T-cell (primary cell): ENCODE results near the gene BPIFB6. TPM values are rescaled to one million over a fixed set of nuclear protein-coding genes. Genes with fewer than 3 reads are reported as not detected.

Experiments used
- ATAC-seq, 4 experiments: fragments of 200-7000 bp in 3 of 4; fragments of 150-1000 bp in 1 of 4; cut with Tn5 transposase; replicated peaks in 1 of 4; 1 replicate in 3 of 4; 2 replicates in 1 of 4; pipeline ENCODE4 v1.10.0; 2021; ENCODE audit warnings: moderate library complexity in 3 of 4, mild to moderate bottlenecking in 2 of 4, moderate number of reproducible peaks in 1 of 4
- CTCF ChIA-PET, 2 donors: fragments of 300-600 bp; sonication (Branson Sonifier 250); formaldehyde crosslinking; loops; one replicate each; lab custom pipeline; 2022; ENCODE audit warnings: antibody characterized with exemption in 2 of 2; lab: Charles Lee
- POLR2A ChIA-PET, 2 donors: fragments of 300-600 bp; sonication (Branson Sonifier 250); formaldehyde crosslinking; loops; one replicate each; lab custom pipeline; 2022; ENCODE audit warnings: antibody characterized with exemption in 2 of 2; lab: Charles Lee
- DNase-seq, 35 experiments: peaks; one replicate each; pipeline versions ENCODE4 v3.0.0 to v3.0.0-alpha.2; 2013 to 2023
- H3K27ac ChIP-seq: one replicate; pipeline ENCODE4 v1.5.1; 2013; ENCODE audit warnings: low read length
- H3K27me3 ChIP-seq, 2 experiments: replicated peaks in 1 of 2; 1 replicate in 1 of 2; 2 replicates in 1 of 2; pipeline versions ENCODE4 v1.6.1 to v1.7.0; 2013; ENCODE audit warnings: low read length in 1 of 2, mixed read lengths in 1 of 2; ENCODE audit not compliant: control insufficient read depth in 2 of 2, insufficient read depth in 2 of 2; ENCODE audit errors: extremely low read depth in 1 of 2
- H3K36me3 ChIP-seq, 2 donors: 1 replicate in 1 of 2; 2 replicates in 1 of 2; pipeline versions ENCODE4 v1.6.1 to v1.7.0; 2013; ENCODE audit warnings: low read length in 1 of 2; ENCODE audit not compliant: control insufficient read depth in 2 of 2, insufficient read depth in 1 of 2; ENCODE audit errors: extremely low read depth in 1 of 2
- H3K4me1 ChIP-seq, 2 experiments: 1 replicate in 1 of 2; 2 replicates in 1 of 2; pipeline versions ENCODE4 v1.6.1 to v1.7.0; 2013; ENCODE audit warnings: low read length in 2 of 2, mixed read lengths in 1 of 2; ENCODE audit not compliant: insufficient read depth in 2 of 2, control insufficient read depth in 1 of 2; ENCODE audit errors: extremely low read depth in 1 of 2
- H3K4me3 ChIP-seq, 2 donors: 1 replicate in 1 of 2; 2 replicates in 1 of 2; pipeline versions ENCODE4 v1.5.1 to v1.7.0; 2013; ENCODE audit warnings: mild to moderate bottlenecking in 2 of 2, low read length in 1 of 2, moderate library complexity in 1 of 2; ENCODE audit not compliant: control insufficient read depth in 1 of 2; ENCODE audit errors: extremely low read depth in 1 of 2
- H3K9me3 ChIP-seq: 2 replicates; pipeline ENCODE4 v1.7.0; 2013
- H3K27ac Mint-ChIP-seq, 2 donors: one replicate each; pipeline ENCODE4 v1.8.0; 2020 to 2021; ENCODE audit warnings: mild to moderate bottlenecking in 2 of 2, mixed read lengths in 2 of 2
- H3K27me3 Mint-ChIP-seq, 2 donors: one replicate each; pipeline ENCODE4 v1.8.0; 2021 to 2022; ENCODE audit warnings: mixed read lengths in 2 of 2
- H3K36me3 Mint-ChIP-seq: one replicate; pipeline ENCODE4 v1.8.0; 2021; ENCODE audit warnings: mixed read lengths
- H3K4me1 Mint-ChIP-seq, 3 donors: one replicate each; pipeline ENCODE4 v1.8.0; 2020 to 2022; ENCODE audit warnings: mixed read lengths in 3 of 3, mild to moderate bottlenecking in 1 of 3
- H3K4me3 Mint-ChIP-seq, 3 donors: one replicate each; pipeline ENCODE4 v1.8.0; 2020 to 2022; ENCODE audit warnings: mild to moderate bottlenecking in 3 of 3, mixed read lengths in 3 of 3, moderate library complexity in 3 of 3
- H3K9me3 Mint-ChIP-seq, 3 donors: one replicate each; pipeline ENCODE4 v1.8.0; 2020 to 2022; ENCODE audit warnings: mixed read lengths in 3 of 3
- WGBS: methylation state at CpG from one replicate; pipeline ENCODE4 v1.1.5; 2013; ENCODE audit warnings: missing lambda C conversion rate; ENCODE audit not compliant: insufficient coverage; 5-methylcytosine and 5-hydroxymethylcytosine counted together
- total RNA-seq, 35 experiments: library from RNA in 6 of 35; stranded (reverse) in 6 of 35; fragments of 120-200 nt in 1 of 35; gene quantifications; one replicate each; pipeline versions ENCODE4 v1.2.1 to v1.2.4 and lab custom pipeline; 2013 to 2026

BPIFB6 gene
- total RNA-seq, 5 donors from 2014 or later (not counting 1 experiment from before 2014, with no cell fraction given) = not detected

- no peak overlapping the region for H3K4me3 Mint-ChIP-seq
- H3K4me1 Mint-ChIP-seq = no peaks in the 10 kb centered on the region
- Histone ChIP-seq H3K27me3 (peaks cover 0 to 8% of the 10 kb centered on the region in 2 experiments), H3K4me3 (no peak overlapping the region), H3K9me3 (no peaks in the 10 kb centered on the region), H3K4me1 (no peaks in the 10 kb centered on the region), H3K27ac (no peak overlapping the region), H3K36me3 (no peaks in the 10 kb centered on the region)
- no peaks in the 10 kb centered on the region for H3K27me3 Mint-ChIP-seq
- peaks cover 3 to 8% (median 7%) of the 10 kb centered on the region in 3 donors for H3K9me3 Mint-ChIP-seq
- no peak overlapping the region for H3K27ac Mint-ChIP-seq
- DNase-seq (no peak), ATAC-seq (no peak)
- 69% methylated on average over 6 of the region's 7 CpGs for WGBS
- CTCF ChIA-PET = no interaction called here
- POLR2A ChIA-PET = no interaction called here
- peaks cover 5% of the 10 kb centered on the region for H3K36me3 Mint-ChIP-seq
Measured at GRCh38 chr20:33028875-33029274, 2.6 kb upstream of the BPIFB6 start.

GRCh38 chr20:33030076-33030475, 1.4 kb upstream of the BPIFB6 start:
- Histone ChIP-seq H3K9me3 (no peaks in the 10 kb centered on the region), H3K27ac (no peak overlapping the region), H3K4me1 (no peaks in the 10 kb centered on the region), H3K27me3 (peaks cover 0 to 5% of the 10 kb centered on the region in 2 experiments), H3K36me3 (no peaks in the 10 kb centered on the region), H3K4me3 (no peak overlapping the region)
- H3K4me3 Mint-ChIP-seq = no peak overlapping the region
- peaks cover 5% of the 10 kb centered on the region for H3K36me3 Mint-ChIP-seq
- CTCF ChIA-PET = no interaction called here
- H3K27ac Mint-ChIP-seq = no peak overlapping the region
- DNase-seq (no peak), ATAC-seq (no peak)
- H3K27me3 Mint-ChIP-seq = no peaks in the 10 kb centered on the region
- WGBS = 100% methylated on average over 3 of the region's 9 CpGs
- H3K4me1 Mint-ChIP-seq = no peaks in the 10 kb centered on the region
- peaks cover 3 to 8% (median 7%) of the 10 kb centered on the region in 3 donors for H3K9me3 Mint-ChIP-seq
- POLR2A ChIA-PET = no interaction called here

- ChIA-PET POLR2A (no interaction called here), CTCF (no interaction called here)
- ATAC-seq (no peak), DNase-seq (no peak)
- no peaks in the 10 kb centered on the region for H3K27me3 Mint-ChIP-seq
- H3K4me1 ChIP-seq = no peaks in the 10 kb centered on the region
- peaks cover 5% of the 10 kb centered on the region for H3K36me3 Mint-ChIP-seq
- H3K4me1 Mint-ChIP-seq = no peaks in the 10 kb centered on the region
- WGBS = 100% methylated on average over 3 of the region's 6 CpGs
- no peak overlapping the region for H3K27ac Mint-ChIP-seq
- no peak overlapping the region for H3K4me3 Mint-ChIP-seq
- H3K9me3 Mint-ChIP-seq = peaks cover 3 to 8% (median 7%) of the 10 kb centered on the region in 3 donors
- no peak overlapping the region for H3K4me3 ChIP-seq
- H3K27me3 ChIP-seq = peaks cover 0 to 5% of the 10 kb centered on the region in 2 experiments
- no peaks in the 10 kb centered on the region for H3K36me3 ChIP-seq
- H3K27ac ChIP-seq = no peak overlapping the region
- no peaks in the 10 kb centered on the region for H3K9me3 ChIP-seq
Measured at GRCh38 chr20:33030569-33030968, 879 bp upstream of the BPIFB6 start.

GRCh38 chr20:33032555-33032954, 1.1 kb downstream of the BPIFB6 start:
- no peak overlapping the region for H3K4me3 Mint-ChIP-seq
- DNase-seq (no peak), ATAC-seq (no peak)
- Histone ChIP-seq H3K36me3 (no peaks in the 10 kb centered on the region), H3K4me1 (no peaks in the 10 kb centered on the region), H3K27ac (no peak overlapping the region), H3K9me3 (no peaks in the 10 kb centered on the region), H3K27me3 (peaks cover 0 to 5% of the 10 kb centered on the region in 2 experiments), H3K4me3 (no peak overlapping the region)
- no peaks in the 10 kb centered on the region for H3K27me3 Mint-ChIP-seq
- WGBS = 91% methylated on average over 4 of the region's 6 CpGs
- peaks cover 3 to 8% (median 7%) of the 10 kb centered on the region in 3 donors for H3K9me3 Mint-ChIP-seq
- no peaks in the 10 kb centered on the region for H3K4me1 Mint-ChIP-seq
- POLR2A ChIA-PET = no interaction called here
- CTCF ChIA-PET = no interaction called here
- H3K27ac Mint-ChIP-seq = no peak overlapping the region
- peaks cover 5% of the 10 kb centered on the region for H3K36me3 Mint-ChIP-seq

GRCh38 chr20:33033381-33033780, 1.9 kb downstream of the BPIFB6 start:
- Mint-ChIP-seq H3K4me3 (no peak overlapping the region), H3K36me3 (peaks cover 5% of the 10 kb centered on the region), H3K9me3 (peaks cover 7 to 10% (median 8%) of the 10 kb centered on the region in 3 donors), H3K27me3 (no peaks in the 10 kb centered on the region), H3K4me1 (no peaks in the 10 kb centered on the region), H3K27ac (no peak overlapping the region)
- no peak overlapping the region for H3K27ac ChIP-seq
- ATAC-seq = no peak
- H3K36me3 ChIP-seq = no peaks in the 10 kb centered on the region
- H3K27me3 ChIP-seq = peaks cover 0 to 5% of the 10 kb centered on the region in 2 experiments
- H3K9me3 ChIP-seq = no peaks in the 10 kb centered on the region
- H3K4me3 ChIP-seq = no peak overlapping the region
- DNase-seq = no peak
- ChIA-PET POLR2A (no interaction called here), CTCF (no interaction called here)
- 89% methylated on average over 3 of the region's 5 CpGs for WGBS
- H3K4me1 ChIP-seq = no peaks in the 10 kb centered on the region

GRCh38 chr20:33034115-33034514, 2.7 kb downstream of the BPIFB6 start:
- H3K4me1 ChIP-seq = no peaks in the 10 kb centered on the region
- Mint-ChIP-seq H3K4me1 (no peaks in the 10 kb centered on the region), H3K9me3 (peaks cover 7 to 10% (median 8%) of the 10 kb centered on the region in 3 donors), H3K27ac (no peak overlapping the region), H3K4me3 (no peak overlapping the region), H3K27me3 (no peaks in the 10 kb centered on the region), H3K36me3 (peaks cover 5% of the 10 kb centered on the region)
- no peak overlapping the region for H3K27ac ChIP-seq
- ChIA-PET CTCF (no interaction called here), POLR2A (no interaction called here)
- WGBS = no CpG with 5 or more reads among the region's 5 CpGs
- no peaks in the 10 kb centered on the region for H3K9me3 ChIP-seq
- H3K4me3 ChIP-seq = no peak overlapping the region
- H3K36me3 ChIP-seq = no peaks in the 10 kb centered on the region
- ATAC-seq (no peak), DNase-seq (no peak)
- H3K27me3 ChIP-seq = peaks cover 0 to 5% of the 10 kb centered on the region in 2 experiments
